WTC11 (cell line): ENCODE data around the gene BIRC5.

Experiments
- ATF3 ChIP-seq: sonication (generic); formaldehyde crosslinking; conservative IDR thresholded peaks from 2 replicates; pipeline ENCODE4 v1.8.1; 2022; ENCODE audit warnings: mild to moderate bottlenecking, missing genetic modification reagents
- TF ChIP-seq, protein P1 (sequence below): fragments of 200-600 bp; IDR thresholded peaks from 2 replicates; pipeline ENCODE4 v1.8.0; 2022; ENCODE audit warnings: antibody characterized with exemption

- TF ChIP-seq, protein P1, sequence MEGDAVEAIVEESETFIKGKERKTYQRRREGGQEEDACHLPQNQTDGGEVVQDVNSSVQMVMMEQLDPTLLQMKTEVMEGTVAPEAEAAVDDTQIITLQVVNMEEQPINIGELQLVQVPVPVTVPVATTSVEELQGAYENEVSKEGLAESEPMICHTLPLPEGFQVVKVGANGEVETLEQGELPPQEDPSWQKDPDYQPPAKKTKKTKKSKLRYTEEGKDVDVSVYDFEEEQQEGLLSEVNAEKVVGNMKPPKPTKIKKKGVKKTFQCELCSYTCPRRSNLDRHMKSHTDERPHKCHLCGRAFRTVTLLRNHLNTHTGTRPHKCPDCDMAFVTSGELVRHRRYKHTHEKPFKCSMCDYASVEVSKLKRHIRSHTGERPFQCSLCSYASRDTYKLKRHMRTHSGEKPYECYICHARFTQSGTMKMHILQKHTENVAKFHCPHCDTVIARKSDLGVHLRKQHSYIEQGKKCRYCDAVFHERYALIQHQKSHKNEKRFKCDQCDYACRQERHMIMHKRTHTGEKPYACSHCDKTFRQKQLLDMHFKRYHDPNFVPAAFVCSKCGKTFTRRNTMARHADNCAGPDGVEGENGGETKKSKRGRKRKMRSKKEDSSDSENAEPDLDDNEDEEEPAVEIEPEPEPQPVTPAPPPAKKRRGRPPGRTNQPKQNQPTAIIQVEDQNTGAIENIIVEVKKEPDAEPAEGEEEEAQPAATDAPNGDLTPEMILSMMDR, result no peak
- TF ChIP-seq ATF3 (CRISPR knock-in tag), result no peak
Observed at GRCh38 chr17:78256707-78257591, 42.9 kb downstream of the BIRC5 start.
